22Rv1 (cell line): ENCODE results near the gene ADIPOR2.

Experiments used
- ZFX ChIP-seq: fragments of 450-650 bp; IDR thresholded peaks from 2 replicates; pipeline ENCODE4 v1.6.1; 2017; ENCODE audit warnings: antibody characterized with exemption, borderline replicate concordance
- TF ChIP-seq, protein P1 (sequence below): fragments of 450-650 bp; IDR thresholded peaks from 2 replicates; pipeline ENCODE4 v1.5.1; 2017; ENCODE audit warnings: mild to moderate bottlenecking

DNA sequence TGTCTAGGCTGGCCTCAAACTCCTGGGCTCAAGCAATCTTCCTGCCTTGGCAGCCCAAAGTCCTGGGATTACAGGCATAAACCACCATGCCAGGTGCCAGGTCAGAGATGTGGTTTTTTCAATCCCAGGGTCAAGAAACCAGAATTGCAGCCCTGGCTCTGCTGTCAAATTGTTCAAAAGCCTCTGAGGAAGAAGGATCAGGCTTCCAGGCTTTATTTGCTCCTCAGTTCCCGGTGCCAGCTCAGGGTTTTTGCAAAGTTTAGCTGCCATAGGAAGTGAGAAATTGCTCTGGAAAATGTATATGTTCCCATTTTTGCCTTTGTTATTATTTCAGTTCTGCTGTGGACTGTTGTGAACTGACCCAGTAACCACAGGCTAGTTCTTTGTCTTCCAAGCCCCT is 33.2 kb upstream of the ADIPOR2 start:
- TF ChIP-seq, protein P1, sequence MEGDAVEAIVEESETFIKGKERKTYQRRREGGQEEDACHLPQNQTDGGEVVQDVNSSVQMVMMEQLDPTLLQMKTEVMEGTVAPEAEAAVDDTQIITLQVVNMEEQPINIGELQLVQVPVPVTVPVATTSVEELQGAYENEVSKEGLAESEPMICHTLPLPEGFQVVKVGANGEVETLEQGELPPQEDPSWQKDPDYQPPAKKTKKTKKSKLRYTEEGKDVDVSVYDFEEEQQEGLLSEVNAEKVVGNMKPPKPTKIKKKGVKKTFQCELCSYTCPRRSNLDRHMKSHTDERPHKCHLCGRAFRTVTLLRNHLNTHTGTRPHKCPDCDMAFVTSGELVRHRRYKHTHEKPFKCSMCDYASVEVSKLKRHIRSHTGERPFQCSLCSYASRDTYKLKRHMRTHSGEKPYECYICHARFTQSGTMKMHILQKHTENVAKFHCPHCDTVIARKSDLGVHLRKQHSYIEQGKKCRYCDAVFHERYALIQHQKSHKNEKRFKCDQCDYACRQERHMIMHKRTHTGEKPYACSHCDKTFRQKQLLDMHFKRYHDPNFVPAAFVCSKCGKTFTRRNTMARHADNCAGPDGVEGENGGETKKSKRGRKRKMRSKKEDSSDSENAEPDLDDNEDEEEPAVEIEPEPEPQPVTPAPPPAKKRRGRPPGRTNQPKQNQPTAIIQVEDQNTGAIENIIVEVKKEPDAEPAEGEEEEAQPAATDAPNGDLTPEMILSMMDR, result no peak
- no peak for TF ChIP-seq ZFX
